GM19239 (cell line): ENCODE data around the gene NDUFAF3.
A peak's percentile ranks its signal among the peaks of the same experiment; 100 is the strongest.

Source experiments
- DNase-seq: peaks from one replicate; pipeline ENCODE4 v3.0.0; 2011; ENCODE audit warnings: low spot score; ENCODE audit not compliant: insufficient read length
- FAIRE-seq: peaks from 2 replicates; lab custom pipeline; 2011; peaks lifted over from hg19 to GRCh38; lab: Jason Lieb, UNC

NDUFAF3 gene

DNA sequence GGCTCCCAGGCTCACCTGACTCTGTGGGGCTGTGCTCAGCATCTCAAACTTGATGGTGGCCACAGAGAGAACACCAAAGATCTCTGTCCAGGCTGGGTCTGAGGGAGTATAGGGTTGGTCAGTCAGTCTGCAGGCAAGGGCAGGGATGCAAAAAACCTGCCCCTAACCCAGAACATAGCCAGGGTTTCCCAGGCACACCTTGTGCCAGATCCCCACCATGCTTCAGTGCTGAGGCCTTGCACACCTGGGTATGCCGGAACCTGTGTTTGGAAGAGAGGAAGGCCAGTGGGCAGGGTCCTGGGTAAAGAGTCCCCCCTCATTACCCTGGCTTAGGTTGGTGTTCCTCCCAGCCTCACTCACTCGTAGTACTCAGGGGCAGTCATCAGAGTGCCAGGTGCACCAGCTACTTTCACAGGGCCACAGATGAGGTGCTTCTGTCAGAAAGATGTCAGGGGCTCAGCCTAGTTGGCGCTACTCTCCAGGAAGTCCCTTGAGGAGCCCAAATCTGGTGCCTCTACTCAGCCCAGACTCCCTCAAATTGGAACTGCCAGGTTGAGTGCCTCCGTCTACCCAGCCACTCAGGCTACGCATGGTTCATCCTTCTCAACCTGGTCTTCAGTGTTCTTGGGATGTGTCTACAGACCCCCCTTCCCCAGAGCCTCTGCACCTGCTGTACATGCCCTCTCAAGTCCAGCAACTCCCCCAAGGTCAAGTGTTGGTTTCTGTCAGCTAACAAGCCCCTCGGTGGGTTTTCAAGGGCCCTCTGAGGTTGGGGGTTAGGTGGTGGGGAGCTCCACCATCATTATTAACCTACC lies 5.3 kb upstream of the NDUFAF3 start:
- FAIRE-seq: no peak

GRCh38 chr3:49017229-49017970 lies 4.5 kb upstream of the NDUFAF3 start:
- DNase-seq: no peak

More for the DNA sequence above, 5.3 kb upstream of the NDUFAF3 start:
- no peak for DNase-seq

DNA sequence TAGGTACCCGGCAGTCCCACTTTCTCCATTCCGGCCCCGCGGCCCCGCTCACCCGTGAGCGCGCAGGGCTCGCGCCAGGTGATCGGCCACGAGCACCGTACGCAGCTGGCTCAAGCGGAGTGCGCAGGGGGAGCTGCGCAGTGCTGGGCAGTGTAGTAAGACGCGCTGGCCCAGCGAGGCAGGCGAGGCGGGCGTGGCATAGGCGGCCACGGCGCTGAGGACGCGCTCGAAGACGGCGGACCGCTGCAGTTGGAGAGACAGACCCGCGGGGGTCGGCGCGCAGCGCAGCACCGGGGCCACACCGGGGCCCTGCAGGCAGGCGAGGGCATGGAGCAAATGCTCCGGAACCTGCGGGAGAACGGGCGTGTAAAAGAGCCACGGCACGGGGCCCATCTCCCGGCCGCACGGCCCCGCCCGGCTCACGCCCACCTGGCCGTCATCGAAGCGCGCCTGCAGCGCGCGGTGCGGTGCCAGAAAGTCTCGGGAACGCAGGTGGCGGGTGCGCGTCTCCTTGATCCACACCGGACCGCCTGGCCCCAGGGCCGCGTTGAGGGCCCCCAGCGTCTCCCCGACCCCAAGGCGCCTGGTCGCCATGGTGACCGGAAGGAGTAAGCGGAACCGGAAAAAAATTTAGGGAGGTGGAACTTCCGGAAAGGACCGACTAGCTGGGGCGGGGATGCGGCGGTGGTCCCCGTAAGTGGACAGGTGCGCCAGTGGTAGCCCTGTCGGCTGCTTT lies 3.8 kb upstream of the NDUFAF3 start, which contains the start of gene DALRD3:
Gene DALRD3 (minus strand): TSS at position 610 of the 736 bp plus-strand sequence. CDS start 16 bp downstream, at position 594.
- DNase-seq: peak; percentile 64
- peak; percentile 83 for FAIRE-seq

More at GRCh38 chr3:49017229-49017970, 4.5 kb upstream of the NDUFAF3 start:
- FAIRE-seq: peak; percentile 51

DNA sequence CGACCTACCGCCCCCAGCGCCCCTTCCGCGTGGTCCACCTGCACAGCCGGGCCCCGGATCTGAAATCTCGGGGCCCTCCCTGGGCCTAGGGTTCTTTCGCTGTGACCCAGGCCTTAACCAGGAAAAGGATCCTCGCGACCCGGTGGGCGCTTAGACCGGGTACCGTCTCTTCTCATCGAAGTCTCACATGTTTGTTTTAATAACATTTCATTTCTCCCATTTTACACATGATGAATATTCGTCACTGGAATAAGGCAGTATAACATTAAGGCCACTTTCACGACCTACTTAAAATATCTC lies 3.3 kb upstream of the NDUFAF3 start:
- FAIRE-seq: no peak
- no peak for DNase-seq

GRCh38 chr3:49019941-49020329 lies 2.0 kb upstream of the NDUFAF3 start:
- FAIRE-seq: peak; percentile 37
- DNase-seq: no peak

DNA sequence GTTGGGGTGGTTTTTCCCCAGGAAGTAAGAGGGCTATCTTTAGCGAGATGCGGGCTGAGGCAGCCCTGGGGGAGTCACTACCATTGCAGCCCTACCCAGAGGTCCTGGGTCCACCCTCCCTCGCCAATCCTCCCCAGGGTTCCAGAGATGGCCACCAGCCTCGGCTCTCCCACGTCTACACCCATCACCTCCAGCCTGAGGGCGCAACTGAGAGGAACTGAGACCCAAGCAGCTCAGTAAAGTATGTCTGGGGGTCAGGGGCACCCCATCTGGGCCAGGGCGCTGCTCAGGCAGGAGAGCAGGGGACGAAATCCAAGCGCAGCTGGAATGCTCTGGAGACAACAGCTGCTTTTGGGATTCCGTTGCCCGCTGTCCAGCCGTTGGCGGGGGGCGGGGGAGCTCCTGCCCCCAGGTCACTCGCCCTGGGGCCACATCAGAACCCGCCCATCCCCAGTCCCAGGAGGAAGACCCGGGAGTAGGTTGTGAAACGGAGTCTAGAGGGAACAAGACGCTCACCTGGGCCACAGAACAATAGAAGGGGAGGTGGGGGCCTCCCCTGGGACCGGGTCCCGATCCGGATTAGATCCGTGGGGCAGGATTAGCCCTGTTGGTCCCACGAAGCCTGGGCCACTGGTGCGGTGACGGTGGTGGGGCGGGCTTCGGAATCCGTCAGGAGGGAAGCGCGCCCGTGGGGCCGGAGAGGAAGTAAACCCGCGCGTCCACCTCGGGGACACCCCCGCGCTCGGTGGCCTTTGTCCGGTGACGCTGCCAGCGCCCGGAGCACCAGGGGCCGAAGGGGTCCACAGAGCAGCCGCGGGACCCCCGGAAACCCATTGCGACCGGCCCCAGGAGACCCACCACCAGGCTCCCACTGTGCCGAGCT lies 1.4 kb upstream of the NDUFAF3 start:
- FAIRE-seq: peak; percentile 53

GRCh38 chr3:49021213-49021812 lies 608 bp upstream of the NDUFAF3 start:
- DNase-seq (peak; percentile 82), FAIRE-seq (peak; percentile 97)

More for the DNA sequence above, 1.4 kb upstream of the NDUFAF3 start:
- no peak for DNase-seq

GRCh38 chr3:49022688-49023171 lies 809 bp downstream of the NDUFAF3 start:
- FAIRE-seq (no peak), DNase-seq (no peak)

DNA sequence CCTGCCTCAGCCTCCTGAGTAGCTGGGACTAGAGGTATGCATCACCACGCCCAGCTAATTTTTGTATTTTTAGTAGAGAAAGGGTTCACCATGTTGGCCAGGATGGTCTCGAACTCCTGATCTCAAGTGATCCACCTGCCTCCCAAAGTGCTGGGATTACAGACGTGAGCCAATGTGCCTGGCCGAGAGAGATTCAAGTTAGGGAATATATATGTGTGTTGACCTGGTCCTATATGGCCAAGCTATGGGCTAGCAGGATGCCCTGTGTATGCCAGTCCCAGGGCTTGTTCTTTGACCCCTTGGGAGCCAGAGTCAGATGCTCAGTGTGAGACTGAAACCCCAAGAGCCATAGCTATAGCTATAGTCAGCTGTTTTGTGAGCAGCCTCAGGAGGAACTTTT lies 1.9 kb downstream of the NDUFAF3 start:
- DNase-seq (no peak), FAIRE-seq (no peak)

DNA sequence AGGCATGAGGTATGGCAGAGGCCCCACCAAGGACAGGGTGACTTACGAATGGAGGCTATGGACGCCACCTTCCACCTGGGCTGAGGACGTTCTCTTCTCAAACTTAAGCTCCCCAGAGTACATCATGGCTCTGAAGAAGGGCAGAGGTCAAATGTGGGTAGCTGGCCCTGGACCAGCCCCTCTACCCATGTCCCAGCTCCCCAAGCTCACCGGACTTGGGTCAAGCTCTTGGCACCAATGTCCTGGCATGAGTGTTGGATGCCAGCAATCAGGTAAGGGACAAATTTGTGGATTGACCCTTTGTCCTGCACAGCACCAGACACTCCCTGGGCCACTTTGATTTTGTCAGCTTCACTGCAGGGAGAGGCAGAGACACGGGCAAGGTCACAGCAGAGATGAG lies 2.5 kb downstream of the NDUFAF3 start:
- no peak for FAIRE-seq

GRCh38 chr3:49025005-49025792 lies 3.3 kb downstream of the NDUFAF3 start:
- FAIRE-seq (no peak), DNase-seq (no peak)

More for the DNA sequence above, 2.5 kb downstream of the NDUFAF3 start:
- DNase-seq: no peak

GRCh38 chr3:49025793-49026520 lies 4.0 kb downstream of the NDUFAF3 start:
- FAIRE-seq: no peak

GRCh38 chr3:49026536-49026935 lies 4.6 kb downstream of the NDUFAF3 start:
- DNase-seq (no peak), FAIRE-seq (no peak)

More at GRCh38 chr3:49025793-49026520, 4.0 kb downstream of the NDUFAF3 start:
- no peak for DNase-seq

- no peak for DNase-seq
- FAIRE-seq: no peak
Observed at GRCh38 chr3:49027634-49028033, 5.7 kb downstream of the NDUFAF3 start.

DNA sequence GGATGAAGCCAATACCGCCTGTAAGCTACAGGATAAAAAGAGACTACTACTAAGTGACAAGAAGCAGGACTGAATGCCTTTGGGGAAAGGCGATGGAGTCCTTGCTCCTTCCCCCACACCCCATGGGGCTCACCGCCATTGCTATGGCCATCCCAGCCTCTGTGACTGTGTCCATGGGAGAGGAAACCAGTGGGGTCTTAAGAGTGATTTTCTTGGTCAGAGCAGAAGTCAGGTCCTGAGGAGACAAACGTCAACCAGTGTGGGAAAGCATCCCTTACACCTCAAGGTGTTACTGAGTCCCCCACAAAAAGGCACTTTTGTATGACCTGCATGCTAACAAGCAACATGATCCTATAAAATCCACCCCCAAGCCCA lies 6.4 kb downstream of the NDUFAF3 start:
- no peak for FAIRE-seq

GRCh38 chr3:49028673-49029562 lies 7.0 kb downstream of the NDUFAF3 start, which contains the start of gene IMPDH2:
IMPDH2 (minus strand) TSS chr3:49029398; CDS start chr3:49029350, 48 bp downstream.
- DNase-seq (peak; percentile 60), FAIRE-seq (peak; percentile 97)

More for the DNA sequence above, 6.4 kb downstream of the NDUFAF3 start:
- DNase-seq: no peak

- DNase-seq: no peak
- no peak for FAIRE-seq
Observed at GRCh38 chr3:49029563-49029884, 7.6 kb downstream of the NDUFAF3 start.
